Cardiac muscle cell (in vitro differentiated cells and primary cell): ENCODE data around the gene SYTL2. TPM values are rescaled to one million over a fixed set of nuclear protein-coding genes. Genes with fewer than 3 reads are reported as not detected.

Experiments used
- DNase-seq, 2 donors: peaks; one replicate each; pipeline versions ENCODE4 v3.0.0 to v3.0.0-alpha.2; 2010 to 2017; ENCODE audit warnings: low read depth in 1 of 2, low spot score in 1 of 2
- H3K27ac ChIP-seq: fragments of 200-600 bp; sonication (generic); 2 replicates; pipeline ENCODE4 v1.5.1; 2016
- H3K27me3 ChIP-seq: fragments of 200-600 bp; sonication (generic); 2 replicates; pipeline ENCODE4 v1.6.0; 2016; ENCODE audit warnings: control low read depth
- H3K36me3 ChIP-seq: fragments of 200-600 bp; sonication (generic); 2 replicates; pipeline ENCODE4 v1.5.1; 2016; ENCODE audit warnings: control low read depth
- H3K4me1 ChIP-seq: fragments of 200-600 bp; sonication (generic); 2 replicates; pipeline ENCODE4 v1.8.1; 2017; ENCODE audit warnings: low read depth, mild to moderate bottlenecking, mixed run types
- H3K4me3 ChIP-seq: fragments of 200-600 bp; sonication (generic); 2 replicates; pipeline ENCODE4 v1.5.1; 2016; ENCODE audit warnings: mild to moderate bottlenecking
- H3K9me3 ChIP-seq: fragments of 200-600 bp; sonication (generic); 2 replicates; pipeline ENCODE4 v1.5.1; 2017; ENCODE audit warnings: low read depth, mild to moderate bottlenecking, control low read depth
- polyA plus RNA-seq: library from polyadenylated mRNA; unstranded; fragments of >200 nt; fragmentation: Nextera tagmentation; extraction: Ambion mirVana; gene quantifications from 2 replicates; pipeline ENCODE4 v1.2.1, GENCODE V29; 2016
- total RNA-seq: library from RNA; depleted of rRNA; stranded (reverse); fragments of >200 nt; gene quantifications from 2 replicates; pipeline ENCODE4 v1.2.3, GENCODE V29; 2016
- TF ChIP-seq, protein P1 (sequence below): IDR thresholded peaks from 2 replicates; pipeline ENCODE4 v1.5.1; 2012; ENCODE audit warnings: low read depth, mild to moderate bottlenecking, low read length

SYTL2 gene
- total and polyA plus RNA-seq, 2 experiments from 2014 or later: 1.7 to 4.1 TPM

DNA sequence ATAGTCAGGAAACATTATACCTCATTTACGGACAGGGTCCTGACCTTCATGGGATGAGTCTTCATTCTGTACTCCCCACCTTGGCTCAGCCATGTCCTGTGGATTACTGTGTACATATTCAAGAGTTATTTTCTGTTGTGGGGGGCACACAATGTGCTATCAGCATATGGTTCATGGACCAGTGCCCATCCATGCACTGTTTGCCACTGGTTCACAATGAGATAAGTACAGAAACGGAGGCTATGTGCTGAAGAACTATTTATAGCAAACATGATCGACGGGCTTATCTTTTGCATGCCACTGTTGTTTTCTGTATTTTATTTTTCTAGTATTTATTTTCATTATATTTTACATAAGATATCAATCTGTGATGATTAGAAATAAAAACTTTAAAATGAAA, 68.6 kb downstream of the SYTL2 start:
- no peak for DNase-seq
- H3K4me1 ChIP-seq: peaks cover 36% of the 10 kb centered on the region
- no peak overlapping the region for H3K27ac ChIP-seq
- TF ChIP-seq, protein P1, sequence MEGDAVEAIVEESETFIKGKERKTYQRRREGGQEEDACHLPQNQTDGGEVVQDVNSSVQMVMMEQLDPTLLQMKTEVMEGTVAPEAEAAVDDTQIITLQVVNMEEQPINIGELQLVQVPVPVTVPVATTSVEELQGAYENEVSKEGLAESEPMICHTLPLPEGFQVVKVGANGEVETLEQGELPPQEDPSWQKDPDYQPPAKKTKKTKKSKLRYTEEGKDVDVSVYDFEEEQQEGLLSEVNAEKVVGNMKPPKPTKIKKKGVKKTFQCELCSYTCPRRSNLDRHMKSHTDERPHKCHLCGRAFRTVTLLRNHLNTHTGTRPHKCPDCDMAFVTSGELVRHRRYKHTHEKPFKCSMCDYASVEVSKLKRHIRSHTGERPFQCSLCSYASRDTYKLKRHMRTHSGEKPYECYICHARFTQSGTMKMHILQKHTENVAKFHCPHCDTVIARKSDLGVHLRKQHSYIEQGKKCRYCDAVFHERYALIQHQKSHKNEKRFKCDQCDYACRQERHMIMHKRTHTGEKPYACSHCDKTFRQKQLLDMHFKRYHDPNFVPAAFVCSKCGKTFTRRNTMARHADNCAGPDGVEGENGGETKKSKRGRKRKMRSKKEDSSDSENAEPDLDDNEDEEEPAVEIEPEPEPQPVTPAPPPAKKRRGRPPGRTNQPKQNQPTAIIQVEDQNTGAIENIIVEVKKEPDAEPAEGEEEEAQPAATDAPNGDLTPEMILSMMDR: no peak
- H3K36me3 ChIP-seq: no peaks in the 10 kb centered on the region
- H3K4me3 ChIP-seq: no peak overlapping the region
- H3K27me3 ChIP-seq: no peaks in the 10 kb centered on the region
- no peaks in the 10 kb centered on the region for H3K9me3 ChIP-seq

DNA sequence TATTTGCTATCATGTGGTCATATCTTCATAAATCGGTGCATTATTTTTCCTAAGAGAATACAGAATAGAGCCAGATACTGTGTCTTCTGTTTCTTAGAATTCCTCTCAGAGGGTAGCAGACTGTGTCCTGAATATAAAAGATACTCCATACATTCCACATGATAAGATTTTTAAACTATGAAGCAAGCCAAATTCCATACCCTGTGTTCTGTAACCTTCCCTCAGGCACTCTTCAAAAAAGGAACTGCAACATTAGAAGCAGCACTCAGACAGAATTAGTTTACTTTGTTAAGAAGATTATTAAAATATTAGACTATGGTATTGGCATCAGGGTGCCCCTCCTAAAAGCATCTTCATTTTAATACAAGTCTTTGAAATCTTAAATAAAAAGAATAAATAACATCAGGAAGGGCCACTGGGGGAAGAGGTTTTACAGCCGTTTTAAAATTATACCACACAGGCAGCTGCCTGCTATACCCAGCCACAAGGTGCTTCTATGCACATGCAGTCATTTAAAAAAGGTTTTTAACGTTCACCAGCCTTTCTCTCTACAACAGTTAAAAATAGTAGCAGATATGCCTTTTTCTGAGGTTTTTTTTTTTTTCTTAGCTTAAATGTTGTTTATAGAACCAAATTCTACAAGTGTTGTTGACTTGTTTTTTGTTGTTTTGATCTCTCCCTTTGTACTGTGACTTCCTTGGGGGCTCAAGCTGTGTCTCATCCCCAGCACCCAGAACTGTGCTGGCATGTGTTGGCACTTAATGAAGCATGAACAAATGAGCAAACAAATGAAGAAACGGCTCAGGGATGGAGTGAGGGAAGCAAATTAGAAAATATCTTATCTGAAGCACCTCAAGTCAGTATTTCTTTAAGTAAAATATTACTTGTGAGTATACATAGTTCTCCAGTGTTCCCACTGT, 70.2 kb downstream of the SYTL2 start:
- TF ChIP-seq, protein P1: no peak
- Histone ChIP-seq H3K9me3 (no peaks in the 10 kb centered on the region), H3K27ac (no peak overlapping the region), H3K27me3 (no peaks in the 10 kb centered on the region), H3K4me3 (no peak overlapping the region), H3K36me3 (no peaks in the 10 kb centered on the region), H3K4me1 (peaks cover 43% of the 10 kb centered on the region)
- peak; percentile 12 to 18 for DNase-seq

DNA sequence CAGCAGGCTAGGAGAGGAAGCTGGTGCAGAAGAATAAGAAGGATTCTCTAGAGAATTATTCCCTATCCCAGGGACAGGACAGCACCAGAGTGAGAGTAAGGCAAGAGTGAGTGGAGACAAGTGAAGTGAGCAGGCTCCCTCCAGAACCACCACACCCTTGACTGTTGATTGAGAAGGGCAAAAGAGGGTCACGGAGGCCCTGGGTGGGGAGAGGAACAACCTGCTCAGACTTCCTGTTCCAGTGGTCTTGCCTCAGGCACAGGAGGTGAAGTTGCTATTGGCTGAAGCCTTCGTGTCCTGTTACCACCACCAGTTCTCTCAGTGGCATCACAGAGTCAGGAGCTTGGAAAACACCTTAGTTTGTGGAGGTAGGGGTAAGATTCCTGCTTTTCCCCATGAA, 73.2 kb downstream of the SYTL2 start:
- peak in 1 of 2 donors; percentile 44 for DNase-seq
- TF ChIP-seq, protein P1: no peak
- H3K4me1 ChIP-seq: peaks cover 38% of the 10 kb centered on the region

DNA sequence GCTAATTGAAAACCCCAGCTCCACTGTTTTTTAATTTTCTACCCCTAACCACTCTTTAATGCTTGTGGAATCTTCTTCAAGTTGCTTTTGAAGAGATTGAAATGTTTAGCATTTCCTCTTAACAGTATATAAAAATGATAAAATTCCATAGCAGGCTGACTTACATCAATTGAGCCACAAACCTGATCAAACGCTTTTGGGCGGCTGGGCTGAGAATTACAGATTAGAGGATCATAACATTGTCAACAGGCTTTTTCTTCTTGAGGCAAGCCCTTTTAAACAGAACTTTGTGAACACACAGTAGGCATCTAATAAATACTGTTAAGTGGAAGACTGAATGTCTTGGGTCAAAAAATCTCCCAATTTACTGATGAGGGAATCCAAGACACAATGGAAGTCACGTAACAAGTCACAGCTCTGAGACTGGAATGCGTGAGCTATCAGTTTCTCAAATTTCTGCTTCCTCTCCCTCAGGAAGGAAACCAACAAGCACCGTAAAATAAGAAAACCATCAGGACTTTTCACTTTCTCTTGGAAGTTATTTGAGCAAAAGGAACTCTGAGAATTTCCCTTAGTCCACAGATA, 75.0 kb downstream of the SYTL2 start:
- Histone ChIP-seq H3K4me3 (no peak overlapping the region), H3K36me3 (no peaks in the 10 kb centered on the region), H3K27me3 (no peaks in the 10 kb centered on the region), H3K27ac (no peak overlapping the region), H3K4me1 (peaks cover 28% of the 10 kb centered on the region), H3K9me3 (no peaks in the 10 kb centered on the region)
- peak in 1 of 2 donors; percentile 26 for DNase-seq
- TF ChIP-seq, protein P1: no peak

More for the DNA sequence above, 73.2 kb downstream of the SYTL2 start:
- Histone ChIP-seq H3K27ac (no peak overlapping the region), H3K27me3 (no peaks in the 10 kb centered on the region), H3K4me3 (no peak overlapping the region), H3K9me3 (no peaks in the 10 kb centered on the region), H3K36me3 (no peaks in the 10 kb centered on the region)

DNA sequence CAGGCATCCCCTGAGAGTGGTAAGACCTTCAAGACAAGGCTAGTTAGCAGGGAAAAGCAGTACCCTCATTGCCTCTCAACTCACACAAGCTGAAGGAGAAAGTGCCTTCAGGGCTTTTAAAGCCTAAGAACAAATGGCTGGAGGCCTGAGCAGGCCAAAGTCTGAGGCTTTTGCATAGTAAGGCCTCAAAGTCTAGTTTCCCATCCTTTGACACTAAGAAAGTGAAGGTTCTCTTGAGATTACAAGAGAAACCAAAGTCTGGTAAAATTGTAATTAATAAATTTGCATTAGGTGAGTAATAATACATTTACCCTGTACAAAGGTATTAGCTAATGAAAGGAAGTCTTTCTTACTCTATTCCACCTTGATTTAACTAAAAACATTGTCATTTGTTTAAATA, 78.0 kb downstream of the SYTL2 start:
- no peak overlapping the region for H3K27ac ChIP-seq
- H3K27me3 ChIP-seq: no peaks in the 10 kb centered on the region
- DNase-seq: no peak
- TF ChIP-seq, protein P1: no peak
- no peaks in the 10 kb centered on the region for H3K9me3 ChIP-seq
- no peak overlapping the region for H3K4me3 ChIP-seq
- H3K36me3 ChIP-seq: no peaks in the 10 kb centered on the region
- H3K4me1 ChIP-seq: peaks cover 15% of the 10 kb centered on the region
